Activated effector memory CD4-positive, alpha-beta T cell treated with anti-CD3 and anti-CD28 coated beads, Interleukin-2, amount 50 U/mL, for 16 hours (primary cell): ENCODE data around the gene FAM185A.
"Not testable (repeated sequence)": the region's sequence is repeated elsewhere in the genome, so short reads cannot be mapped to it uniquely, and the experiment has no call there.

Source experiments
- DNase-seq: peaks from one replicate; pipeline ENCODE4 v3.0.0-alpha.2; 2020

Gene FAM185A

GRCh38 chr7:102780926-102781325 is 32.1 kb downstream of the FAM185A start:
- not testable (repeated sequence) for DNase-seq

- not testable (repeated sequence) for DNase-seq
These were observed 40.0 kb downstream of the FAM185A start for GRCh38 chr7:102788770-102789169.

GRCh38 chr7:102790364-102791100 is 41.7 kb downstream of the FAM185A start:
- DNase-seq = not testable (repeated sequence)

GRCh38 chr7:102791367-102791766 is 42.6 kb downstream of the FAM185A start:
- not testable (repeated sequence) for DNase-seq

GRCh38 chr7:102791831-102792230 is 43.0 kb downstream of the FAM185A start:
- not testable (repeated sequence) for DNase-seq

- DNase-seq = not testable (repeated sequence)
These were observed 45.8 kb downstream of the FAM185A start for GRCh38 chr7:102794567-102794966.

- not testable (repeated sequence) for DNase-seq
These were observed 47.3 kb downstream of the FAM185A start for GRCh38 chr7:102795987-102796595.

- no peak for DNase-seq
These were observed 57.8 kb downstream of the FAM185A start for GRCh38 chr7:102806613-102807012.

- no peak for DNase-seq
These were observed 62.1 kb downstream of the FAM185A start for GRCh38 chr7:102810916-102811315.

- no peak for DNase-seq
These were observed 63.3 kb downstream of the FAM185A start for GRCh38 chr7:102811942-102812678.

GRCh38 chr7:102813191-102814024 is 64.6 kb downstream of the FAM185A start:
- no peak for DNase-seq

- no peak for DNase-seq
These were observed 65.2 kb downstream of the FAM185A start for GRCh38 chr7:102814025-102814471.

GRCh38 chr7:102817616-102818573 is 69.1 kb downstream of the FAM185A start:
- DNase-seq = no peak

- DNase-seq = no peak
These were observed 70.4 kb downstream of the FAM185A start for GRCh38 chr7:102819151-102819550.

- DNase-seq = no peak
These were observed 73.4 kb downstream of the FAM185A start for GRCh38 chr7:102821994-102822747.

GRCh38 chr7:102823390-102824119 is 74.8 kb downstream of the FAM185A start:
- DNase-seq = no peak

- DNase-seq = no peak
These were observed 79.5 kb downstream of the FAM185A start for GRCh38 chr7:102828286-102828685.

GRCh38 chr7:102829075-102829474 is 80.3 kb downstream of the FAM185A start:
- DNase-seq = no peak

- DNase-seq = no peak
These were observed 81.4 kb downstream of the FAM185A start for GRCh38 chr7:102830197-102830596.

- no peak for DNase-seq
These were observed 83.9 kb downstream of the FAM185A start for GRCh38 chr7:102832674-102833073.
